ENCODE results near the gene IZUMO4.

The IZUMO4 gene

DNA sequence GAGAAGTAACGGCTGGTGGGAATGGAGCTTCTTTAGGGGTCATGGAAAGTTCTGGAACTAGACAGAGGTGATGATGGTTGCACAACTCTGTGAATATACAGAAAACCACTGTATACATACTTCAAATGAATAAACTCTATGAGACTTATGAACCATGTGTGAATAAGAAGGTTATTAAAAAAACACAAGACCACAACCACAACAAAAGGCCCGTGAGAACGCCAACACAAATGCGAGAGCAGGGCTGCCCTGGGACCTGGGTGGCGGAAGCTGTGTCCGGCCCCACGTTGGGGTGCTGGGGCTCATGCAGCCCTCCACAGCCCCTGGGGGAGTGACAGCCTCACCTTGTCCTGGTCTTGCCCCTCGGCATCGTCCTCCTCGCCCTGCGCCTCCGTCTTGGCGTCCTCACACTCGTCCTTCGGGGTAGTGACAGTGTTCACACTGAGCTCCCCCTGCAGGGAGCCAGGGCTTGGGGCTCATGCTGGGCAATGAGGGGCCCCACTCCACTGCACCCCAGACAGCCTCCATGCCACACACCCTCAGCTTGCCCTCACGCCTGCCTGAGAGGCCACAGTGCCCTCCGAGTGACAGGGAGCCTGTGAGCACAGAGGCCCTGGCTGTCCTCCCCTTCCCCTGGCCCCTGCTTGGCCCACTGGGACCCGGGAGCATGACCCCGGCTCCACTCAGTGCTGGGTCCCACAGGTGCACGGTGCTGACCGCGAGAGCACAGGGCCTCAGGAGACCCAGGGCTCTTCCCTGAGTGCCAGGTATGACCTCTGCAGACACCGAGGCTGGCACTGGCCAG lies 16.0 kb downstream of the IZUMO4 start:
- no peak overlapping the region for H3K4me3 ChIP-seq (ENCODE audit: low read depth, low read length)
- TF ChIP-seq, protein P1, sequence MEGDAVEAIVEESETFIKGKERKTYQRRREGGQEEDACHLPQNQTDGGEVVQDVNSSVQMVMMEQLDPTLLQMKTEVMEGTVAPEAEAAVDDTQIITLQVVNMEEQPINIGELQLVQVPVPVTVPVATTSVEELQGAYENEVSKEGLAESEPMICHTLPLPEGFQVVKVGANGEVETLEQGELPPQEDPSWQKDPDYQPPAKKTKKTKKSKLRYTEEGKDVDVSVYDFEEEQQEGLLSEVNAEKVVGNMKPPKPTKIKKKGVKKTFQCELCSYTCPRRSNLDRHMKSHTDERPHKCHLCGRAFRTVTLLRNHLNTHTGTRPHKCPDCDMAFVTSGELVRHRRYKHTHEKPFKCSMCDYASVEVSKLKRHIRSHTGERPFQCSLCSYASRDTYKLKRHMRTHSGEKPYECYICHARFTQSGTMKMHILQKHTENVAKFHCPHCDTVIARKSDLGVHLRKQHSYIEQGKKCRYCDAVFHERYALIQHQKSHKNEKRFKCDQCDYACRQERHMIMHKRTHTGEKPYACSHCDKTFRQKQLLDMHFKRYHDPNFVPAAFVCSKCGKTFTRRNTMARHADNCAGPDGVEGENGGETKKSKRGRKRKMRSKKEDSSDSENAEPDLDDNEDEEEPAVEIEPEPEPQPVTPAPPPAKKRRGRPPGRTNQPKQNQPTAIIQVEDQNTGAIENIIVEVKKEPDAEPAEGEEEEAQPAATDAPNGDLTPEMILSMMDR (conservative IDR thresholded peaks at IDR 0.05; ENCODE audit: low read depth, low read length), result no peak
- DNase-seq (ENCODE audit: low read depth), result peak; percentile 28

DNA sequence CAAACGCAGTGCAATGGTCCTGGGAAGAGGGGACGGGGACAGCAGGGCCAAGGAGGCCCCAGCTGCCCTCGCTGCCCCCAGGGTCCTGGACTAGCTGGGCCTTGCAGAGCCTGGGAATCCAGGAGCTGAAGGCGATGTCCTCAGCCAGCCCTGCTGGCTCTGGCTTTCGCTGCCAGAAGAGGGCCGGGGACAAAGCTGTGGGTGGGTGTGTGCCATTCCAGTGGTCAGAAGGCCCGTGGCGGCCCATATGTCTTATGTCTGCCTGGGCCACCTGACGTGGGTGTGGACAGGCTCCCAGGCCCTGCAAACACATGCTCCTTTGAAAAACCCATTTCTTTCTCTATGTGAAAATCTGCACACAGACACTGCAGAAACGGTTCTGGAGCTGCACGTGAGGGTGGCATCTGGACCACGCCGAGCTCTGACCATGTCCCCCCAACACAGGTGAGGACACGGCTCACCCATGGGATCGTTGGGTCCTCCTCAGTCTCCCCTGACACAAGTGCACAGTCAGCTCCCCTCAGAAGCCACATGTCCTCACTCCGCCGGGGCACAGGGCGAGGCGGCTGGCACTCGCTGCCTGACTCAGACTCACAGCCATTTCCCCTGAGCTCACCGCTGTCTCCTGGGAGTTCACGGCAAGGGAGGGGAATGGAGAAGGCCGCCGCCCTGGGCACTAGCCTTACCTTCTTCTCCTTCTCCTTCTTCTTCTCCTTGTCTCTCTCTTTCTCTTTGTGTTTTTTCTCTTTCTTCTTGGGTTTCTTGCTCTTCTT lies 16.9 kb downstream of the IZUMO4 start:
- H3K4me3 ChIP-seq (ENCODE audit: low read depth, low read length), result no peak overlapping the region
- peak; percentile 21 for DNase-seq (ENCODE audit: low read depth)

DNA sequence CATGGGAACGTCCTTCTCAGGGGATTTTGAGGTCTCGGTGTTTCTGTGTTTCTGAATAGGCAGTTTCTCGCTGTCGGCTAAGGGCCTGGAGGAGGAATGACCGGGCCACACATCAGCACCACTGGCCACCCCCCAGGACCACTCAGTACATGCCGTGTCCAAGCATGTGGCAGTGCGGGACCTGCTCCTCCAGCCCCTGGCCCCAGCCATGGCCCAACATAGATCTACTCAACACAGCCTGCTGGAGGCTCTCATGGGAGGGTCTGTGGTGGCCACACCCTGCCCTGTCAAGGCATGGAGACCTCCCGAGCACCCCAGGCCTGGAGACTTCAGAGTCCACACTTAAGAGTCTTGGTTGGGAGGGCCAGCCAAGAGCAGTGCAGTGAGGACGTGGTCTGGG lies 17.5 kb downstream of the IZUMO4 start:
- TF ChIP-seq, protein P1 (conservative IDR thresholded peaks at IDR 0.05; ENCODE audit: low read depth, low read length), result no peak
- DNase-seq (ENCODE audit: low read depth), result no peak
- H3K4me3 ChIP-seq (ENCODE audit: low read depth, low read length), result no peak overlapping the region

More for the DNA sequence above, 16.9 kb downstream of the IZUMO4 start:
- TF ChIP-seq, protein P1 (conservative IDR thresholded peaks at IDR 0.05; ENCODE audit: low read depth, low read length), result no peak

DNA sequence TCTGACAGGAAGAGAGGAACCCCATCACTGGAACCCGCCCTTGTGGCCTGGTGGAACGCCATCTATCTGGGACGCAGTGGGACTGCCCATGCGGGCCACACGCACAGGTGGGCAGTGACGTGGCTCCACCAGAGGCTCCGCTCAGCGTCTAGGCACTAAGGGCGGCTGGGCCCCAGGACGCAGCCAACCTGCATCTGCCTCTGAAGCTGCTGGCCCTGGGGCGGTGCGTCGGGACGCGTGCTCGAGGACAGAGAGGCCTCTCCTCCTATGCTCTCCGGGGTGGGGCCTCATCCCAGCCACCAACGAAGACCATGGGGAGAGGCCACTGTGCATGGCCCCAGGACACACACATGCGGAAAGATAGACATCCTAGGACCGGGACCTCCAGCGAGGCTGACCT lies 18.1 kb downstream of the IZUMO4 start:
- H3K4me3 ChIP-seq (ENCODE audit: low read depth, low read length), result no peak overlapping the region
- TF ChIP-seq, protein P1 (conservative IDR thresholded peaks at IDR 0.05; ENCODE audit: low read depth, low read length), result no peak
- no peak for DNase-seq (ENCODE audit: low read depth)

DNA sequence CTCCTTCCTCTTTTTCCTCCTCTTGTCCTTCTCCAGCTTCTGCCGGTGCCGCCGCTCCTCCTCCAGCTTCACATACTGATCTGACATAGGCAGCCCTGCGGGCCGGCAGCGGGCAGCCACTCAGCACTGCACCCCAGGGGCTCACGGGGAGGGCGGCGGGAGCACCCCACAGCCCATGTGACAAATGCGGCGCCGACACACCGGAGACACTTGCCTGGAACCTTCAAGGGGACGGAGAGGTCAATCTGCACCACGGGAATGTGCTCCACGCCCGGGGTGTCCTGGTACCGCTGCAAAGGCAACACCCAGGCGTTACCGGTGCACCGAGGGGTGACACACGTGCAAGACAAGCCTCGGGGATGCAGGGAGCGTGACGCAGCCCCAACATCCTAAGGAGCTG lies 18.6 kb downstream of the IZUMO4 start:
- H3K4me3 ChIP-seq (ENCODE audit: low read depth, low read length), result no peak overlapping the region
- TF ChIP-seq, protein P1 (conservative IDR thresholded peaks at IDR 0.05; ENCODE audit: low read depth, low read length), result no peak
- DNase-seq (ENCODE audit: low read depth), result no peak

DNA sequence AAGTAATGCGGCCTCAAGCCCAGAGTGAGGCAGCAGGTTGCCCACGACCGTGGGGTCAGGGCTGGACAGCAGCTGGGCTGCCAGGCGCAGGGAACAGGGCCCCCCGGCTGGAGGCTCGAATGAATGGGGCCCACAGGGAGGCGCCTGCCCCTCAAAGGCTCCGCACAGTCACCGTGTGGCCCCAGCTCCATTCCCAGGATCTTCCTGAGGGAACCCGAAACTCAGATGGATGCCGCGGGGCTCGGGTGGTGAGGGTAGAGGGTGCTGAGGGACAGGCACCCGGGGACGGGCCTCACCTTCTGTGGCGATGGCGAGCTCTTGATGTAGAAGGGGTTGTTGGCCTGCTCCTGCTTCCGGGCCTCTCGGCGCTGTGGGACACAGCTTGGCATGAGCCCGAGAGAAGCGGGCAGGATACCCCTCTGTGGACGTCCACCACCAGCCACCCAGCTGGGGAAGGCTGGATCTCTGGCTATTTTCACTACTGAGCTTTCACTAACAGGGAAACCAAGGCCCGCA lies 19.3 kb downstream of the IZUMO4 start:
- TF ChIP-seq, protein P1 (conservative IDR thresholded peaks at IDR 0.05; ENCODE audit: low read depth, low read length), result no peak
- H3K4me3 ChIP-seq (ENCODE audit: low read depth, low read length), result no peak overlapping the region
- DNase-seq (ENCODE audit: low read depth), result no peak
